HG03095 (cell line): ENCODE data around the gene SAMM50.
"Not testable (repeated sequence)": the region's sequence is repeated elsewhere in the genome, so short reads cannot be mapped to it uniquely, and the experiment has no call there.

Experiments used
- ATAC-seq: cut with Tn5 transposase; IDR thresholded peaks from one replicate; pipeline ENCODE4 v1.9.1; 2021; ENCODE audit warnings: moderate library complexity; ENCODE audit not compliant: unreplicated experiment

The SAMM50 gene

DNA sequence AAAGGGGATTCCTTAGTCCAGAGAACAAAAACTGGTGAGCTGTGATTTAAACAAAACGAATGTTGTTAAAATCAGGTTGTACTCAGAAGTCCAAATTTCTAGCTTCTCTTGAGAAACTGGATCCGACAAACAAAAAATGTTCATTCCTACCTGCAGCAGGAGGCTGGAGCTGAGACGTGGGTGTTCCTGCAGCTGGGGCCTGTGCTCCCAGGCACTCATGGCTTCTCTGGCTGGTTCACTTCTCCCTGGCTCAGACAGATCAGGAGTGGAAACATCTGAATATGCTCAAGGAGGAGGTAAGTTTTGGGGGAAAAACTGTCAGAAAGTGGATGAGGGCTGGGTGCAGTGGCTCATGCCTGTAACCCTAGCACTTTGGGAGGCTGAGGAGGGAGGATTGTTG lies 44.1 kb downstream of the SAMM50 start:
- ATAC-seq: no peak

DNA sequence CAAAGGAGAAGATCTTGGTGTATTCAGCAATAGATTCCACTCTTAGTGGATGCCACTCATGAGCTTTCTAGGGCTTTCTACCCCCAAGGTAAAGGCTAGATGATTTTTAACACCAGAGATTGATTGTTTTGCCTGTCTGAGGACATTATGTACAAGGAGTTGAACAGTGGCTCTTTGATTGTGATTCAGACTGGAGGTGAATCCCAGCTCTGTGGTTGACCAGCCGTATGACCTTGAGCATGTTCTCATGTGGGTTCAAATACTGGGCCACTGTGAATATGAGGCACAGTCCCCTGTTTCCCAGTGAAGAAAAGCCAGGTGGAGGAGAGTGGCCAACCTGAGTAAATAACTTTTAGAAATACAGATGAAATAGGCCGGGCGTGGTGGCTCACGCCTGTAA lies 44.9 kb downstream of the SAMM50 start:
- ATAC-seq: no peak

DNA sequence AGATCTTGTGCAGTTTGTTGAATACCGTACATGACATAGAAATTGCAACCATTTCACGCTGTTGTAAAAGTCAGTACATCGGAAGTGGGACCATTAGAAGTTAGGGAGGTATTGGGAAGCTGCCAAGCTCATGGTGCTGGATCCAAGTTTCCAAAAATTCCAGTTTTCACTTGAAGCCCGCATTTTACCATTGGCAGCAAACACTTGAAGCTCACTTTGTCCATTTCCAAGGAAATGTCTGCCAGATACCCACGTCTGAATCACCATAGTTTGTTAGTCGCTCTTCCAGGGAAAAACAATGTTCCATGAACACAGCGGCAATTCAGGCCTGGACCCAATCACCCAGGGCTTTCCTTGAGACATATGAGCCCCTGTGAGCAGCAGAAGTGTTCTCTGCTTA lies 46.3 kb downstream of the SAMM50 start:
- ATAC-seq: no peak

DNA sequence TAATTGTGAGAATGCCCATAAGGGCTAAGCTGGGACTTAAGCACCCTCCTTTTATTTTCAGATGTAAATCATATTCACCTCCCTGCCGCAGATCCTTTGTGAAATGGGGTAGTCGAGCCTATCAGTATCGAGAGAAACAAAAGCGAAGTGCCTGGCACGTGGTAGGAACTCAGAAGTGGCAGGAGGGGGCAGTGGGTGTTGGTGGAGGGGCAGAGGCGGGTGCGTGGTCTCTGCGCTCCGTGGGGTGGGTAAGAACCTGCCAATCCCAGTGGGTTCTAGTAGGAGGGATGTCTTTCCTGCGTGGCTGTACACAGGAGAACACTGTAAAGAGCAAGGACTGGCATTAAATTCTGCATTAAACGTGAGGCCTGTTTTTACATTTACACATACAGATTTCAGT lies 47.1 kb downstream of the SAMM50 start:
- no peak for ATAC-seq

DNA sequence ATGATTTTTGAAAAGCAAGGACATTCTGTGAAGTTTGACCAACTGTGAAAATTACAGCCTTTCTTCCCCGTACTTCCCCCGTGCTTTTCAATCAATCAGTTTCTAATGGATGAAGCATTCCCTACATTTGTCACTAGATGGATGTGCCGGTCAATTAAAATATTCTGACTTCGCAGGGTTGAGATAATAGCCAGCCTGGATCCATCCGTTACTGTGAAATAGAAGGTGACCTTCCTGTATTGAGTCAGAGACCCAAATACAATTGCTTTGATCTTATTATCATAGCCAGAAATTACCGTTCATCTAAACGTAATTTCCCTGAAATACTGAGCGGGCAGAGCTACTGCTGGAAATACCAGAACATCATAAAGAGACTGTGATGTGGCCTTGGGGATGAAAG lies 47.8 kb downstream of the SAMM50 start:
- no peak for ATAC-seq

DNA sequence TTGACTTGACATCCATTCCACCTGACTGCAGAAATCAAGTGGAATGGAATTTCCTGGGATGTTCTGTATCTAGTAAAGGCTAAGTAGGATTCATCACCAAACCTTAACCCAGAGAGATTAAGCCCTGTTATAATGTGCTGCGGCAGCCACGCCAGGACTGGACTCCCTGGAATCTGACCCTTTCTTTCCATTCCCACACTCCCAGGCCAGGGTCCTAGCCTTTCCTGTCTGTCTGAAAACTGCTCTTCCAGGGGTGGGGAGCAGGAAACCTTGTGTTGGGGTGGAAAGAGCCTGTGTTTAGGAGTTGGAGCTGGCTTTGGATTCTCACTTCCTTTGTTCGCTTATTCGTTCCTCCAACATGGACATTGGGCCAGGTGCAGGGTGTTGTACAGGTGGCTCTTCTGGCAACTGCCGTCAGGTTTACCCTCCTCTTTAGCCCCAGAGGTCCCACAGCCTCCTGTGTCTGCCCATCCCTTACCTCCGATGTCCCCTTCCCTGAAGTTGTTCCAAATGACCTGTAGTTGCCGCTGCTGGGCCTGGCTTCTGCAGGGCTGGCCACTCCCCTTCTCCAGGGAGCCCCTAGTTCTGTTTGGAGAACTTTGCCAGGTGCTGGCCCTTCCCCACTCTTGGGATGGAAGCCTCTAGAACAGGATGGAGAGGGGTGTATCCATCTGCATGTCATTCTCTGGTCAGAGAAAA lies 48.3 kb downstream of the SAMM50 start:
- ATAC-seq: no peak

DNA sequence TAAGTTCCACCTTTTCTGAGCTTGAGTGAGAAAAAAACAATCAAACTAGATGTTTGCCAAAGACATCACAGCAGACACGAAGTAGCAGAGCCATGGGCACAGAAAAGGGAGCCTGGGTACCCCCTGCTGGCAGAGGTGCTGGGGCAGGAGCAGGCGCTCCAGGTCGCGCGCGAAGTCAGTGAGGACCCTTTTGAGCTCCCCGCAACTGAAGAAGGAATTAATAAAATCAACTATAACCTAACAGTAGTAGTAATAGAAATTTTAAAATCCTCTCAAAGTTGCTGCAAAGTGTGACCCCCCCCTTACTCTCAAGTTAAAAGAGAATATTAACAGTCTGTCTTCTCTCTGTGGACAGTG lies 48.8 kb downstream of the SAMM50 start:
- no peak for ATAC-seq

DNA sequence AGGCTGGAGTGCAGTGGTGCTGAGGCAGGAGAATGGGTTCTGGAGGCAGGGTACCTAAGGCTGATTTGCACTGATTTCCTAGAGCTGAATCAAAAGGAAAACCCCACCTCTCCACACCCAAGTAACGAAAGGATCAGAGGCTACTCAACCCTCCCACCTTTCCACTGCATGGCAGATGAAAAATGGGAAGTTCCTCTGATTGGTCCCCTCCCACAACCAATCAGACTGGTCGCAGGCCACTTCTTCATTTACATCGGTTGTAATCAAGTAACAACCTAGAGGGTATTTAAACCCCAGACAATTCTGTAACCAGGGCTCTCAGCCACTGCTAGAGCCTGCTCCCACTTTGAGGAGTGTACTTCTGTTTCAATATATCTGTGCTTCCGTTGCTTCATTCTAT lies 50.3 kb downstream of the SAMM50 start:
- no peak for ATAC-seq

DNA sequence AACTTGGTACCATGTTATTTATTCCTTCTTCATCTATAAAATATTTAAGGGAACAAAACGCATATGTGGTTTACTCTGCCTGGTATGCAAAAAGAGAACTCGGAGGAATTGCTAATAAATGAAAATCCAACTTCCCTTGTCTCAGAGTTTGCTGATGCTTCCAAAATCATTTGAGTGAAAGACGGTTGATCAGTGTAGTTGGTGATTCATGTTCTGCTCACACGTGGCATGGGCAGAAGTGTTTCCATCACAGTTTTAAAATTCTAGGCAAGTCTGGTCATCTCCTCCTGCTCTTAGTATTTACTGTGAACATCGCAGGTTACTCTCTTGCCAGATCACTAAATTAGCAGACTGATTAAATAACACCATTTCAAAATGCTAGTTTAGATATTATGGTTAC lies 56.9 kb downstream of the SAMM50 start:
- no peak for ATAC-seq

DNA sequence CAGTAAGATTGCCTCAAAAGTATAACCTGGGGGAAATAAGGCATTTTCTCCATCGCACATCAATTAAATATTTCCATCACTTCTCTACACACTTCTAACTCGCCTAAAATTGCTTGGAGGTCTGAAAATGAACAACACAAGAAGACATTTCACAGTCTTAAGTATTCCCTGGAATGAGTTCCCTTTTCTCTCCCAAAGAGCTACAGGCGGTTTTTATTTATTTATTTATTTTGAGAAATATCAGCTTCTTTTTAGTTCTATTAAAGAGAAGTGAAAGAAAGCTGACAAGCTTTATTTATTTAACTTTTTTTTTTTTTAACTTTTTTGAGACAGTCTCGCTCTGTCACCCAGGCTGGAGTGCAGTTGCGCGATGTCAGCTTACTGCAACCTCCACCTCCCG lies 57.3 kb downstream of the SAMM50 start:
- ATAC-seq: no peak

DNA sequence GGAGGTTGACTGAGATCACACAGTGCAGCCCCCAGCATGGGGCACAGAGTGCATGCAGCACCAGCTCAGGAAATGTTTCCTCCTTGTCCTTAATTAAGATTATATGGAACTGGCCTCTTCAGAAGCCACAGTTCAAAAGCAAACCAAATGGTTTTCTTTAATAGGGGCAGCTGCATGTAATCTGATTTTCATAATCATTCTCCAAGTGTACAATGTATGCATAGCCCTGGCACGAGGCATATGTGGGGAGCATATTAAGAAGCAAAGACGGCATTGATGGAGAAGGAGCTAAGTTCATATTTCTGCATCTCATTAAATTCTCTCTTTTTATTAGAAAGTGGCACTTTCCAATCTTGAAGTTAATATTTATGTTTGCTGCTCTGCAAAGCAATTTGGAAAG lies 59.0 kb downstream of the SAMM50 start:
- no peak for ATAC-seq

DNA sequence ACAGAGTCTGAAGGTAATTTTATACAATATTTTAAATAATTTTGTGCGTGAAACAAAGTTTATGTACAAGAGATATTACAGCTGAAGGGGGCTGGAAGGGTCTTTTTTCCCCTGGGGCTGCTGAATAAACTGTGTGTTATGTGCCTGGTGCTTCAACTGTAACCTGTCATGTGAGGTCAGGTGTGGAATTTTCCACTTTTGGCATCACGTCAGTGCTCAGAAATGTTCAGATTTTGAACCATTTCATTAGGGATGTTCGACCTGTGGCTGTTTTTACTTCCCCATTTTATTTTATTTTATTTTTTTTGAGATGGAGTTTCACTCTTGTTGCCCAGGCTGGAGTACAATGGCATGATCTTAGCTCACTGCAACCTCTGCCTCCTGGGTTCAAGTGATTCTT lies 61.3 kb downstream of the SAMM50 start:
- not testable (repeated sequence) for ATAC-seq

DNA sequence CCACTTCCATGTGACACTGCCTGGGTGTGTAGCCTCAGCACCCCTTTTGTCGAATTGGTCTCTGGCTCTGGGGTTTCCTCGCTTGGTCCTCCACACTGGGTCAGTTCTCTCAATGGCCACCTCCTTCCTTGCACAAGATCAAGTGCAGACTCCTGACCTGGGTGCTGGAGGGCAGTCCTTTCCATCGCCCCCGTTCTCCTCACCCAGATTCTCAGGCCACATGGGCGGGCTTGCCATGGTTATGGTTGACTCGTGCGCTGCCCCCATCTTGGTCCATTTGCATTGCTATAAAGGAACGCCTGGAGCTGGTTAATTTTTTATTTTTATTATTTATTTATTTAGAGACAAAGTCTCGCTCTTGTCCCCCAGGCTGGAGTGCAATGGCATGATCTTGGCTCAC lies 63.4 kb downstream of the SAMM50 start:
- no peak for ATAC-seq

DNA sequence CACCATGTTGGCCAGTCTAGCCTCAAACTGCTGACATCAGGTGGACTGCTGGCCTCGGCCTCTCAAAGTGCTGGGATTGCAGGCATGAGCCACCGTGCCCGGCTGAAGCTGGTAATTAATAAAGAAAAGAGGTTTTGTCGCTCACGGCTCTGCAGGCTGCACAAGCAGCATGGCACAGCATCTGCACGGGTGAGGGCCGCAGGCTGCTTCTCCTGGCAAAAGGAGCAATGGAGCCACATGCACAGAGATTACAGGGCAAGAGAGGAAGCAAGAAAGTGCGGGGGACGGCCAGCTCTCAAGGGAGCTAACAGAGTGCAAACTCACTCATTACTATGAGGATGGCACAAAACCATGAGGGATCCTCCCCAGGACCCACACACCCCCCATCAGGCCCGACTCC lies 64.2 kb downstream of the SAMM50 start:
- no peak for ATAC-seq

DNA sequence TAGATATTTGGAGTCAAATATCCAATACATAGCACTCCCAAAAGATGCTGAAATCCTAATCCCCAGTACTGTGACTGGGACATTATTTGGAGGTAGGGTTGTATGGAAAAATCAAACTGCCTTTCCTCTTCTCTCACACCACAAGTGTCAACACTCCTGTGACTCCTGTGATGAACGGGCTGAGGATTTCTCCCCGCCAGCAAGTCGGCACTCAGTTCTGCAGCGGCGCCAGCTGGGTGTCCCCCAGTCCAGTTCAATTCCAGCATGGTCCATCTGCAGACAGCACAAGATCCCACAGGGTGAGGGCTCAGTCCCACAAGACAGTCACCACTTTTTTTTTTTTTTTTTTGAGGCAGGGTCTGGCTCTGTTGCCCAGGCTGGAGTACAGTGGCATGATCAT lies 64.6 kb downstream of the SAMM50 start:
- no peak for ATAC-seq

DNA sequence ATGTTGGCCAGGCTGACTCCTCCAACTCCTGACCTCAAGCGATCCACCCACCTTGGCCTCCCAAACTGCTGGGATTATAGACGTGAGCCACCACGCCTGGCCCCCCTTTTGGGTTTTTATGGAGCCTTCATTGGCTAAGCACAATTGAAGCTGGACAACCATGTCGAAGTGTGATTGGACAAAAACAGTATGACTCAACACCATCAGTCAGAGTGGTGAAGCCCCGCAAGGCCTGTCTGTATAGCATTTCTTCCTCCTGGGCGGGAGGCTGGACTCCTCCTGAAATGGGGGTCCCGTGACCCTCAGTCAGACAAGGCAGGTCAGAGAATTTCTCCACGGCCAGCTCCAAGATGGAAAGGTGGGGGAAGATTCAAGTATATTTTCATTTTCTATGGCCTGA lies 65.7 kb downstream of the SAMM50 start:
- no peak for ATAC-seq

DNA sequence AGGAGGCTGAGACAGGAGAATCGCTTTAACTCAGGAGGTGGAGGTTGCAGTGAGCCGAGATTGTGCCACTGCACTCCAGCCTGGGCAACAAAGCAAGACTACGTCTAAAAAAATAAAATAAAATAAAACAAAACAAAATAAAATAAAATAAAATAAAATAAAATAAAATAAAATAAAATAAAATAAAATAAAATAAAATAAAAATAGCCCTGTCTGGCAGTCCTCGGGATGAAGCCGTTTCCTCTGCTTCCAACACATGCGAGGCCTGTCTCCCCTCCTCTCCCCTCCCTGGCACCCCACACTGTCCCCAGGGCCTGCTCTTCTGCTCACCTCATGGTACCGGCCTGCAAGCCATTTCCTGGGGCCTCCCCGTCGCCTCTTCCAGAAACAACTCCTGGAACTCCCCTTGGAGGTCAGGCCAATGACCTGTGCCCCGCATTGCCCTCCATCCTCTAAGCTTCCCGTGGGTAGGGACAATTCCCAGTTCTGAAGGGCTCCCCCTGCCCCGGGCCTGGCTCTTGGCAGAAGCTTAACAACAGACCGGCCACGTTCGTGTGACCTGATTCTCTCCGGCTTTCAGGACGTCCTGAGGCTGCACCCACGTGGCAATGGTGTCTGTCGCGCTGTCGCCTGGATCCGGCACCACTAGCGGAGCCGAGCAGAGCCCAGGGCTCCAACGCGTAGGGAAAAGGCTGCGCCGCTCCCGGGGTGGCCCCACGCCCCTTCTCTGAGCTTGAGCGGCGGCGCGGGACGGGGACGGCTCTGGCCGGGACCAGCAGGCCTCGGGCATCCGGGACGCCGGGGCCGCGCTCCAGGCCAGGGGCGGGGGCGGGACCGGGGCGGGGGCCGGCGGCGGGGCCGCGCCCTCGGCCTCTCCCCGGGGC lies 68.4 kb downstream of the SAMM50 start:
- ATAC-seq: no peak

DNA sequence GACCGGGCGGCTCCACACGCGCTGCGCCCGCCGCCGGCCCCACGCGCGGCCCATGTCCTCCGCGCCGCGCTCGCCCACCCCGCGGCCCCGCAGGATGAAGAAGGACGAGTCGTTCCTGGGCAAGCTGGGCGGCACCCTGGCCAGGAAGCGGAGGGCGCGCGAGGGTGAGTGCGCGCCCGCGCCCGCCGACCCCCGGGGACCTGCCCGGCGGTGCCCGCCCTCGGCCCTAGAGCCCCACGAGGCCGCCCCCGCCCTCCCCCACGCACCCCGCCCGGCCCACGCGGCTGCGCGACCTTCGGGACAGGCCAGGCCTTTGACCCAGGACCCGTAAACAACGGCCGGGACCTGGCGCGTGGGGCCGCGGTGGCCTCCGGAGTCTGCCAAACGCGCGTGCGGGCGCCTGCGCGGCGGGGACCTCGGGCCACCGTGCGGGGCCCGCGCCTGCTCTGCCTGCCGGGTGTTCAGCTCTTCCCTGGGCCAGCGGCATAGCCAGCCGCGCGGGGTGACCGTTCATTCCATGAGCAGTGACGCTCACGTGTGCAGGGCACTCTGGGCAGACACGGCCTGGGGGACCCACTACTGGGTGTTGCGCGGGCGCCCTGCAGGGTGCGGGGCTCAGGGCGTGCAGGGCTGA lies 69.2 kb downstream of the SAMM50 start, which contains the start of gene PARVB:
Gene PARVB (plus strand): TSS at position 15 of the 634 bp plus-strand sequence. CDS start 38 bp downstream, at position 53.
- no peak for ATAC-seq

DNA sequence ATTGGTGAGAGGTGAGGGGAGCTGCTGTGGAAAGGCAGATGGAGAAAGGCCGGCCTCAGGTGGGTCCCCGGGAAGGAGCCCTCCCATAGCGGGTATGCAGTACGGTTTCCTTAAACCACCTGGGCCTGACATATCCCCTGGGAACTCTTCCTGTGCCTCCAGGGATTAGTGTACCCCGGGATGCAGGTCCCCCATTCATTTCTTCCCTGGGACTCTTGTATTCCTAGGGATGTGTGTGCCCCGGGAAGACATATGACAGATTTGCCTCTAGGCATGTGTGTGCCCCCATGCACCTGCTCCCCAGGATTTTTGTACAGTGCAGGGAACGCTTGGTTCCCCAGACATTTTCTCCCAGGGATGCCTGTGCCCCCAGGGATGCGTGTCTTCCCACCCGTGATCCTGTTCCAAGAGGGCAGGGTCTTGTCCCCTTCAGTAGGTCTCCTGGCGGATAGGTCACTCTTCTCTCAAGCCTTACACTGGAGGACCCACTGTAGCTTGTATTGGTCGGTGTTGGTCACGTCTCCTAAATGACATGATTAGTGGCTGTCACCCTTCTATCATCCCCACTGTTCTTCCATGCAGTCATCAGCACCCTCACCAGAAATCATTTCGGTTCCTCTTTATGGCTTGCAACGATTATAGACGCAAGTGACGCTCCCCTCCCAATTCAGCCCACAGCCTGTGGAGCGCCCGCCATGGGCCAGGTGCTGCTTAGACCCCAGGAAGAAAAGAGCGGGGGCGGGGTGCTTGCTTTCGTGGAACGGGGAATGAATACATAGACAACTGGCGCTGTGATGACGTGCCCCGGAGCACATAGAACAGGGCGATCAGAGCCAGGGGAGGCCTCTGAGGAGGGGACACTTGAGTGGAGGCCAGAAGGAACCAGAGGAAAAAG lies 70.2 kb downstream of the SAMM50 start:
- ATAC-seq: peak; percentile 51

DNA sequence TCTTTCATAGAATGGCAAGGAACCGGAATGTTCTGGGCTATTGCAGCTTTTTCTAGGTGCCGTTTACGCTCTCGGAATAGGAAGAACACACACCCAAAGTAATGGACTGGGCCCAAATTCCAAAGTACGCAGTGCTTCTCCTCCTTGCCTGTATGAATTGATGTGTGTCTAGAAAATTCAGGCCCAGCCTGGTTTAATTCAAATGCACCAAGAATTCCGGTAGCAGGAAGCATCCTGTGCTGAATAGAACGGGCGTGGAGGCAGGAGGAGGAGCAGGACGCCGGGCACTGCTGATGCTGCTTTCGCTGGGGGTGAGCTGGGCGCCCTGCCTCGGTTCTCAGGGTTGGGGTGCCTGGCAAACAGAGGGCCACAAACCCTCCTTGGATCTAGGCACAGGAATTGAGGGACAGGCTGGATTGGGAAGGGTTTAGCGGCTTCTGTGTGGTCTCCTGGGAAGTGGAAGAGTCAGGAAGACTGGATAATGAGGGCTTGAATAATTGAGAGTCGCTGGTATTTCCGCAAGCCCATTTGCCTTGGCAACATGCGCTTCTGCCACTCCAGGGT lies 70.9 kb downstream of the SAMM50 start:
- ATAC-seq: no peak
